Right lobe of liver (tissue), 6 donors: Measurements from ENCODE around the gene SPATA2. TPM values are rescaled to one million over a fixed set of nuclear protein-coding genes. Genes with fewer than 3 reads are reported as not detected.

ENCODE experiments used
- ATAC-seq, 4 donors: fragments of 200-7000 bp; cut with Tn5 transposase; one replicate each; pipeline ENCODE4 v1.9.1; 2020; ENCODE audit warnings: mild to moderate bottlenecking in 4 of 4, moderate library complexity in 4 of 4
- DNase-seq, 3 donors: peaks; one replicate each; pipeline ENCODE4 v3.0.0-alpha.2; 2020
- H3K27ac ChIP-seq, 3 donors: fragments of 200-600 bp; one replicate each; pipeline ENCODE4 v1.8.0; 2022
- H3K27me3 ChIP-seq, 2 donors: fragments of 200-600 bp; one replicate each; pipeline ENCODE4 v1.8.0; 2022
- H3K36me3 ChIP-seq, 4 donors: fragments of 200-600 bp; sonication (generic) in 1 of 4; one replicate each; pipeline versions ENCODE4 v1.5.1 to v1.8.0; 2017 to 2022; ENCODE audit warnings: control low read depth in 1 of 4
- H3K4me1 ChIP-seq, 4 donors: fragments of 200-600 bp; sonication (generic) in 1 of 4; one replicate each; pipeline versions ENCODE4 v1.5.1 to v1.8.0; 2017 to 2022; ENCODE audit warnings: control low read depth in 1 of 4
- H3K4me3 ChIP-seq, 3 donors: fragments of 200-600 bp; one replicate each; pipeline ENCODE4 v1.8.0; 2022
- H3K9me3 ChIP-seq, 4 donors: fragments of 200-600 bp; sonication (generic) in 1 of 4; one replicate each; pipeline versions ENCODE4 v1.5.1 to v1.8.0; 2017 to 2022; ENCODE audit warnings: control low read depth in 1 of 4
- CTCF ChIP-seq, 4 donors: fragments of 200-600 bp in 3 of 4; fragments of 450-650 bp in 1 of 4; IDR thresholded peaks; one replicate each; pipeline versions ENCODE4 v1.5.1 to v1.8.0; 2016 to 2022; ENCODE audit warnings: antibody characterized with exemption in 4 of 4, mild to moderate bottlenecking in 2 of 4
- POLR2A ChIP-seq: fragments of 450-650 bp; IDR thresholded peaks from one replicate; pipeline ENCODE4 v1.6.1; 2017; ENCODE audit warnings: antibody characterized with exemption, mild to moderate bottlenecking
- WGBS: methylation state at CpG from one replicate; pipeline ENCODE4 v1.1.6; 2018; ENCODE audit warnings: low coverage, low lambda C conversion rate; ENCODE audit not compliant: insufficient coverage; ENCODE audit errors: missing lambda C conversion rate; 5-methylcytosine and 5-hydroxymethylcytosine counted together
- intact Hi-C, 2 donors: fragments of 100-400 bp; cut with DNase I; formaldehyde crosslinking; loops; one replicate each; pipeline versions ENCODE4 v1.11.2 to v1.14.1; 2022
- total RNA-seq, 6 experiments: library from RNA; depleted of rRNA in 2 of 6; stranded (reverse); fragments of >200 nt in 2 of 6; fragmentation: NEBNext Ultra II Directional in 3 of 6; extraction: Animal tissue kit (Norgen Biotek cat#: 25700) in 3 of 6; gene quantifications; one replicate each; pipeline versions ENCODE4 v1.1.0 to v1.2.4, GENCODE V29; 2016 to 2023
- donor health status: DM: no; HTN: yes; CAD: no.
- donor health status: DM: no; HTN: no; CAD: no.
- donor health status: DM: no; HTN: no; CAD: no.
- donor health status: DM: no; HTN: yes; CAD: no.
- donor health status: DM: no; HTN: yes; CAD: no.

SPATA2 gene
- total RNA-seq, 6 experiments from 2014 or later: 1.9 to 3.6 (median 2.9) TPM

- Histone ChIP-seq H3K4me3 (no peak overlapping the region), H3K36me3 (no peaks in the 10 kb centered on the region), H3K4me1 (peaks cover 0 to 8% (median 3%) of the 10 kb centered on the region in 4 donors), H3K27me3 (no peaks in the 10 kb centered on the region), H3K9me3 (no peaks in the 10 kb centered on the region), H3K27ac (no peak overlapping the region)
- no peak for ATAC-seq
- TF ChIP-seq POLR2A: no peak
- no peak for TF ChIP-seq CTCF (IDR thresholded peaks at IDR 0.05)
- intact Hi-C loops: no loop called here
- no peak for DNase-seq
- WGBS: 66% methylated on average over 2 of the region's 2 CpGs
These were observed 10.6 kb upstream of the SPATA2 start for GRCh38 chr20:49925901-49926454.

GRCh38 chr20:49924247-49924646, 8.9 kb upstream of the SPATA2 start:
- no peaks in the 10 kb centered on the region for H3K9me3 ChIP-seq
- no peaks in the 10 kb centered on the region for H3K36me3 ChIP-seq
- TF ChIP-seq POLR2A (no peak), CTCF (IDR thresholded peaks at IDR 0.05) (no peak)
- H3K4me1 ChIP-seq: peaks cover 0 to 8% (median 3%) of the 10 kb centered on the region in 4 donors
- H3K27ac ChIP-seq: no peak overlapping the region
- ATAC-seq (no peak), DNase-seq (no peak)
- WGBS: 100% methylated on average over 2 of the region's 4 CpGs
- intact Hi-C loops: no loop called here
- no peaks in the 10 kb centered on the region for H3K27me3 ChIP-seq
- no peak overlapping the region for H3K4me3 ChIP-seq

DNA sequence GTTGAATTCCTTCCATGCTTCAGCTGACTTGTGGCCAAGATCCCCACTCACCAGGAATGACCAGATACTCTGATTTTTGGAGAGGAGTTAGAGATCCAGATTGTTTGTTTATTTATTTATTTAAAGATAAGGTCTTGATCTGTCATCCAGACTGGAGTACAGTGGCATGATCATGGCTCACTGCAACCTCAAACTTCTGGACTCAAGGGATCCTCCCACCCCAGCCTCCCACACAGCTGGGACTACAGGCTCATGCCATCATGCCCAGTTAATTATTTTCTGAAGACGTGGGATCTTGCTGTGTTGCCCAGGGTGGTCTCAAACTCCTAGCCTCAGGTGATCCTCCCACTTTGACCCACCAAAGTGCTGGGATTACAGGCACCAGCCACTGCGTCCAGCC, 4.1 kb upstream of the SPATA2 start:
- no peak overlapping the region for H3K27ac ChIP-seq
- intact Hi-C loops: no loop called here
- H3K4me1 ChIP-seq: peaks cover 0 to 22% (median 3%) of the 10 kb centered on the region in 4 donors
- no peaks in the 10 kb centered on the region for H3K9me3 ChIP-seq
- 87% methylated on average over 2 of the region's 2 CpGs for WGBS
- no peaks in the 10 kb centered on the region for H3K27me3 ChIP-seq
- DNase-seq (no peak), ATAC-seq (no peak)
- no peak overlapping the region for H3K4me3 ChIP-seq
- no peaks in the 10 kb centered on the region for H3K36me3 ChIP-seq
- TF ChIP-seq CTCF (IDR thresholded peaks at IDR 0.05) (no peak), POLR2A (no peak)

GRCh38 chr20:49919009-49919408, 3.7 kb upstream of the SPATA2 start:
- H3K36me3 ChIP-seq: no peaks in the 10 kb centered on the region
- H3K27me3 ChIP-seq: no peaks in the 10 kb centered on the region
- peaks cover 0 to 26% (median 3%) of the 10 kb centered on the region in 4 donors for H3K4me1 ChIP-seq
- no peak overlapping the region for H3K27ac ChIP-seq
- ATAC-seq (no peak), DNase-seq (no peak)
- 51% methylated on average over 5 of the region's 7 CpGs for WGBS
- intact Hi-C loops: no loop called here
- H3K9me3 ChIP-seq: no peaks in the 10 kb centered on the region
- TF ChIP-seq CTCF (IDR thresholded peaks at IDR 0.05): no peak
- no peak for TF ChIP-seq POLR2A
- no peak overlapping the region for H3K4me3 ChIP-seq

DNA sequence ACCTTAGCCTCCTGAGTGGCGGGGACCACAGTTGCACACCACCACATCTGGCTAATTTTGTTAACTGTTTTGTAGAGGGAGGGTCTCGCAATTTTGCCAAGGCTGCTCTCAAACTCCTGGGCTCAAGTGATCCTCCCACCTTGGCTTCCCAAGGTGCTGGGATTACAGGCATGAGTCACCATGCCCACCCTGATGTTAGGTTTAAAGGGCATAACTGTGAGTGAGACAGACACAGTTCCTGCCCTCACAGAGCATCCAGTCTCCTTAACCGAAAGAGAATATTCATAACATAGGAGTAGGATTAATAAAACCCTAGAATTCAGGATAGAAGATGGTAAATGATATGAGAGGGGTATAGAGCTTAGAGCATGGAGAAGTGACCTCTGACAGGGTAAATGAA, 3.1 kb upstream of the SPATA2 start:
- WGBS: 93% methylated on average over 3 of the region's 3 CpGs
- Histone ChIP-seq H3K27ac (no peak overlapping the region), H3K4me1 (peaks cover 0 to 28% (median 3%) of the 10 kb centered on the region in 4 donors), H3K4me3 (no peak overlapping the region), H3K36me3 (no peaks in the 10 kb centered on the region), H3K27me3 (no peaks in the 10 kb centered on the region), H3K9me3 (no peaks in the 10 kb centered on the region)
- no peak for DNase-seq
- no peak for ATAC-seq
- intact Hi-C loops: no loop called here
- TF ChIP-seq POLR2A (no peak), CTCF (IDR thresholded peaks at IDR 0.05) (no peak)
